ENCODE results near the gene TP53I11. TPM values are rescaled to one million over a fixed set of nuclear protein-coding genes. Genes with fewer than 3 reads are reported as not detected.

The TP53I11 gene
- total RNA-seq, 1 donor from 2014 or later: 96.8 TPM

- no peaks in the 10 kb centered on the region for H3K9me3 Mint-ChIP-seq (ENCODE audit: unreplicated experiment)
- H3K27ac Mint-ChIP-seq (ENCODE audit: unreplicated experiment): peak overlapping the region; percentile 7
- Histone ChIP-seq H3K79me2 (ENCODE audit: insufficient read depth, low read length) (peaks cover 15% of the 10 kb centered on the region), H3K4me2 (ENCODE audit: low read length) (no peak overlapping the region), H2AFZ (ENCODE audit: low read depth, low read length) (no peak overlapping the region), H3K9me3 (ENCODE audit: insufficient read depth, low read depth, low read length) (no peaks in the 10 kb centered on the region), H3K27me3 (ENCODE audit: insufficient read depth, low read length) (no peaks in the 10 kb centered on the region), H3K27ac (ENCODE audit: low read depth, low read length) (no peak overlapping the region), H3K4me1 (ENCODE audit: insufficient read depth, low read length) (no peaks in the 10 kb centered on the region), H3K36me3 (ENCODE audit: insufficient read depth, low read length) (no peaks in the 10 kb centered on the region), H3K9ac (ENCODE audit: low read length) (no peak overlapping the region), H3K4me3 (ENCODE audit: insufficient read depth, low read depth, low read length) (no peak overlapping the region), H4K20me1 (ENCODE audit: insufficient read depth, low read length) (peaks cover 100% of the 10 kb centered on the region)
- H3K27me3 Mint-ChIP-seq (ENCODE audit: low read depth, unreplicated experiment): peaks cover 3% of the 10 kb centered on the region
- no peak for TF ChIP-seq CTCF (IDR thresholded peaks at IDR 0.05; ENCODE audit: insufficient read depth, low read depth, low read length)
- no peak for TF ChIP-seq EZH2 (IDR thresholded peaks at IDR 0.05; ENCODE audit: insufficient read depth, low read length)
- H3K36me3 Mint-ChIP-seq (ENCODE audit: low read depth, unreplicated experiment): peaks cover 6% of the 10 kb centered on the region
- FAIRE-seq (no peak), DNase-seq (ENCODE audit: low read depth) (no peak)
- peaks cover 25% of the 10 kb centered on the region for H3K4me1 Mint-ChIP-seq (ENCODE audit: low read depth, unreplicated experiment)
- H3K4me3 Mint-ChIP-seq (ENCODE audit: unreplicated experiment): no peak overlapping the region
These were observed 6.4 kb downstream of the TP53I11 start for GRCh38 chr11:44944181-44944852.

GRCh38 chr11:44943696-44944095 is 7.0 kb downstream of the TP53I11 start:
- Histone ChIP-seq H3K27ac (ENCODE audit: low read depth, low read length) (no peak overlapping the region), H3K9me3 (ENCODE audit: insufficient read depth, low read depth, low read length) (no peaks in the 10 kb centered on the region), H2AFZ (ENCODE audit: low read depth, low read length) (no peak overlapping the region), H3K36me3 (ENCODE audit: insufficient read depth, low read length) (no peaks in the 10 kb centered on the region), H3K79me2 (ENCODE audit: insufficient read depth, low read length) (peaks cover 13% of the 10 kb centered on the region), H3K4me3 (ENCODE audit: insufficient read depth, low read depth, low read length) (no peak overlapping the region), H3K27me3 (ENCODE audit: insufficient read depth, low read length) (no peaks in the 10 kb centered on the region), H3K4me1 (ENCODE audit: insufficient read depth, low read length) (no peaks in the 10 kb centered on the region), H3K9ac (ENCODE audit: low read length) (no peak overlapping the region), H4K20me1 (ENCODE audit: insufficient read depth, low read length) (peaks cover 98% of the 10 kb centered on the region), H3K4me2 (ENCODE audit: low read length) (no peak overlapping the region)
- Mint-ChIP-seq H3K27ac (ENCODE audit: unreplicated experiment) (no peak overlapping the region), H3K9me3 (ENCODE audit: unreplicated experiment) (no peaks in the 10 kb centered on the region), H3K27me3 (ENCODE audit: low read depth, unreplicated experiment) (peaks cover 3% of the 10 kb centered on the region), H3K4me1 (ENCODE audit: low read depth, unreplicated experiment) (peaks cover 25% of the 10 kb centered on the region), H3K36me3 (ENCODE audit: low read depth, unreplicated experiment) (peaks cover 6% of the 10 kb centered on the region), H3K4me3 (ENCODE audit: unreplicated experiment) (peak overlapping the region; percentile 62)
- DNase-seq (ENCODE audit: low read depth): no peak
- FAIRE-seq: no peak
- TF ChIP-seq EZH2 (IDR thresholded peaks at IDR 0.05; ENCODE audit: insufficient read depth, low read length) (no peak), CTCF (IDR thresholded peaks at IDR 0.05; ENCODE audit: insufficient read depth, low read depth, low read length) (no peak)

GRCh38 chr11:44943118-44943517 is 7.6 kb downstream of the TP53I11 start:
- H2AFZ ChIP-seq (ENCODE audit: low read depth, low read length): no peak overlapping the region
- FAIRE-seq (no peak), DNase-seq (ENCODE audit: low read depth) (no peak)
- H3K9me3 Mint-ChIP-seq (ENCODE audit: unreplicated experiment): no peaks in the 10 kb centered on the region
- H3K36me3 ChIP-seq (ENCODE audit: insufficient read depth, low read length): no peaks in the 10 kb centered on the region
- no peaks in the 10 kb centered on the region for H3K4me1 ChIP-seq (ENCODE audit: insufficient read depth, low read length)
- H3K27me3 ChIP-seq (ENCODE audit: insufficient read depth, low read length): no peaks in the 10 kb centered on the region
- H3K79me2 ChIP-seq (ENCODE audit: insufficient read depth, low read length): peaks cover 11% of the 10 kb centered on the region
- no peaks in the 10 kb centered on the region for H3K9me3 ChIP-seq (ENCODE audit: insufficient read depth, low read depth, low read length)
- H3K4me2 ChIP-seq (ENCODE audit: low read length): no peak overlapping the region
- H3K4me3 Mint-ChIP-seq (ENCODE audit: unreplicated experiment): no peak overlapping the region
- TF ChIP-seq CTCF (IDR thresholded peaks at IDR 0.05; ENCODE audit: insufficient read depth, low read depth, low read length): no peak
- H3K27ac ChIP-seq (ENCODE audit: low read depth, low read length): no peak overlapping the region
- H3K4me1 Mint-ChIP-seq (ENCODE audit: low read depth, unreplicated experiment): peaks cover 21% of the 10 kb centered on the region
- H3K4me3 ChIP-seq (ENCODE audit: insufficient read depth, low read depth, low read length): no peak overlapping the region
- H3K9ac ChIP-seq (ENCODE audit: low read length): no peak overlapping the region
- H3K36me3 Mint-ChIP-seq (ENCODE audit: low read depth, unreplicated experiment): peaks cover 6% of the 10 kb centered on the region
- H3K27me3 Mint-ChIP-seq (ENCODE audit: low read depth, unreplicated experiment): peaks cover 3% of the 10 kb centered on the region
- no peak overlapping the region for H3K27ac Mint-ChIP-seq (ENCODE audit: unreplicated experiment)
- peaks cover 97% of the 10 kb centered on the region for H4K20me1 ChIP-seq (ENCODE audit: insufficient read depth, low read length)

Data from astrocyte (in vitro differentiated cells and primary cell).